ENCODE results near the gene EP400. TPM values are rescaled to one million over a fixed set of nuclear protein-coding genes. Genes with fewer than 3 reads are reported as not detected.

EP400 gene
- total and polyA plus RNA-seq, 9 of the 15 experiments (the other 6 are each of a cell fraction or from before 2014, with no cell fraction given) = 4.5 to 58.0 (median 7.0) TPM

- no peak for TF ChIP-seq PATZ1 (CRISPR knock-in tag; IDR thresholded peaks at IDR 0.05; ENCODE audit: borderline replicate concordance)
- TF ChIP-seq SETDB1 (IDR thresholded peaks at IDR 0.05; ENCODE audit: low read length) = no peak
- no peak for TF ChIP-seq POLR3A (IDR thresholded peaks at IDR 0.05; ENCODE audit: borderline replicate concordance, extremely low read depth, insufficient read depth, insufficient read length)
- no peak for TF ChIP-seq TAF15 (IDR thresholded peaks at IDR 0.05; ENCODE audit: low read depth, low read length)
- TF ChIP-seq FOXJ3 (CRISPR knock-in tag; IDR thresholded peaks at IDR 0.05) = no peak
- TF ChIP-seq LARP7 (IDR thresholded peaks at IDR 0.05) = no peak
- no peak for TF ChIP-seq BRF1 (IDR thresholded peaks at IDR 0.05; ENCODE audit: borderline replicate concordance, extremely low read depth, insufficient read length)
- peak; percentile 33; the same call in 1 of the 2 replicates for TF ChIP-seq NFIC (IDR thresholded peaks at IDR 0.05)
- TF ChIP-seq ZNF143 (CRISPR knock-in tag; IDR thresholded peaks at IDR 0.05) = no peak
- no peak for TF ChIP-seq SMAD2 (IDR thresholded peaks at IDR 0.05; ENCODE audit: low read depth, low read length)
- TF ChIP-seq RBM17 (IDR thresholded peaks at IDR 0.05; ENCODE audit: borderline replicate concordance, low read depth, low read length) = no peak
- peak; percentile 54; the same call in 1 of the 2 replicates for TF ChIP-seq SUPT5H (IDR thresholded peaks at IDR 0.05)
- no peak for TF ChIP-seq WHSC1 (IDR thresholded peaks at IDR 0.05; ENCODE audit: low read length)
- TF ChIP-seq CC2D1A (IDR thresholded peaks at IDR 0.05) = no peak
- no peak for TF ChIP-seq CHD1 (IDR thresholded peaks at IDR 0.05; ENCODE audit: low read length)
- no peak for TF ChIP-seq GABPA (tag; conservative IDR thresholded peaks at IDR 0.05; ENCODE audit: low read depth)
- TF ChIP-seq CAMTA2 (CRISPR knock-in tag; conservative IDR thresholded peaks at IDR 0.05) = no peak
- TF ChIP-seq E2F8 (IDR thresholded peaks at IDR 0.05; ENCODE audit: low read depth, partially characterized antibody) = no peak
- no peak for TF ChIP-seq HIVEP1 (CRISPR knock-in tag; IDR thresholded peaks at IDR 0.05)
- TF ChIP-seq NCOA4 (IDR thresholded peaks at IDR 0.05; ENCODE audit: partially characterized antibody) = no peak
- TF ChIP-seq ETV5 (CRISPR knock-in tag; IDR thresholded peaks at IDR 0.05; ENCODE audit: low read depth) = 0 out of 2 replicates have a peak, but pooled peaks have one; percentile 30
- 0 out of 2 replicates have a peak, but pooled peaks have one; percentile 8 for TF ChIP-seq HMBOX1 (IDR thresholded peaks at IDR 0.05)
- TF ChIP-seq MNT (conservative IDR thresholded peaks at IDR 0.05) = peak; percentile 85 to 90
Measured at GRCh38 chr12:132084621-132085290, 135.0 kb downstream of the EP400 start (continued).
